Pancreas (tissue), 10 donors: Measurements from ENCODE around the gene OSBPL2. TPM values are rescaled to one million over a fixed set of nuclear protein-coding genes. Genes with fewer than 3 reads are reported as not detected.

Experiments used
- ATAC-seq, 4 donors: fragments of 200-7000 bp; cut with Tn5 transposase; one replicate each; pipeline versions ENCODE4 v1.8.0 to v1.9.1; 2020; ENCODE audit warnings: mild to moderate bottlenecking in 4 of 4, moderate library complexity in 4 of 4
- DNase-seq, 6 donors: peaks; one replicate each; pipeline ENCODE4 v3.0.0-alpha.2; 2020
- FAIRE-seq: peaks from 2 replicates; lab custom pipeline; 2012; peaks lifted over from hg19 to GRCh38; lab: Jason Lieb, UNC
- H3K27ac ChIP-seq, 4 donors: fragments of 200-600 bp; sonication (generic); 1 replicate in 3 of 4; 2 replicates in 1 of 4; pipeline versions ENCODE4 v1.5.0 to v1.8.0; 2020
- H3K27me3 ChIP-seq, 4 donors: fragments of 200-600 bp; one replicate each; pipeline ENCODE4 v1.8.0; 2021
- H3K36me3 ChIP-seq, 3 donors: fragments of 200-600 bp; sonication (generic) in 1 of 3; one replicate each; pipeline versions ENCODE4 v1.5.0 to v1.8.0; 2020 to 2021
- H3K4me1 ChIP-seq, 3 donors: fragments of 200-600 bp; one replicate each; pipeline ENCODE4 v1.8.0; 2021
- H3K4me3 ChIP-seq, 4 donors: fragments of 200-600 bp; sonication (generic) in 2 of 4; one replicate each; pipeline versions ENCODE4 v1.5.0 to v1.8.0; 2020 to 2021
- H3K9me3 ChIP-seq, 4 donors: fragments of 200-600 bp; one replicate each; pipeline ENCODE4 v1.8.0; 2021
- CTCF ChIP-seq, 4 donors: fragments of 200-600 bp; sonication (generic) in 3 of 4; IDR thresholded peaks; one replicate each; pipeline versions ENCODE4 v1.5.0 to v1.8.0; 2021; ENCODE audit warnings: antibody characterized with exemption in 4 of 4
- WGBS, 2 donors: extraction: QIAGEN DNeasy Blood & Tissue Kit; methylation state at CpG; one replicate each; pipeline ENCODE4 v1.1.7; 2013; 5-methylcytosine and 5-hydroxymethylcytosine counted together
- intact Hi-C, 3 donors: fragments of 100-400 bp; cut with DNase I; formaldehyde crosslinking; loops; one replicate each; pipeline versions ENCODE4 v1.11.1 to v1.14.2; 2022
- polyA plus RNA-seq, 2 donors: library from polyadenylated mRNA; stranded (reverse); fragments of 200-250 nt; gene quantifications; one replicate each; pipeline ENCODE4 v1.2.3, GENCODE V29; 2013
- total RNA-seq, 6 donors: library from RNA; stranded (reverse); fragmentation: NEBNext Ultra II Directional in 4 of 6; extraction: Animal tissue kit (Norgen Biotek cat#: 25700) in 4 of 6; gene quantifications; one replicate each; pipeline versions ENCODE4 v1.2.1 to v1.2.4, GENCODE V29; 2021 to 2023
- donor health status: healthy with polysubstance abuse.
- donor health status: DM: no; HTN: no; CAD: no; lungs with moderate emphysema.
- donor health status: DM: no; HTN: no; CAD: no.
- donor health status: control.
- donor health status: control.
- donor health status: Bipolar disorder and iron deficiency.
- donor health status: DM: yes; HTN: yes; CAD: no.
- donor health status: DM: no; HTN: no; CAD: no.
- donor health status: DM: no; HTN: no; CAD: no.
- donor health status: DM: yes; HTN: yes; CAD: no.

The OSBPL2 gene
- total and polyA plus RNA-seq, 8 donors = 33.3 to 56.8 (median 47.0) TPM

DNA sequence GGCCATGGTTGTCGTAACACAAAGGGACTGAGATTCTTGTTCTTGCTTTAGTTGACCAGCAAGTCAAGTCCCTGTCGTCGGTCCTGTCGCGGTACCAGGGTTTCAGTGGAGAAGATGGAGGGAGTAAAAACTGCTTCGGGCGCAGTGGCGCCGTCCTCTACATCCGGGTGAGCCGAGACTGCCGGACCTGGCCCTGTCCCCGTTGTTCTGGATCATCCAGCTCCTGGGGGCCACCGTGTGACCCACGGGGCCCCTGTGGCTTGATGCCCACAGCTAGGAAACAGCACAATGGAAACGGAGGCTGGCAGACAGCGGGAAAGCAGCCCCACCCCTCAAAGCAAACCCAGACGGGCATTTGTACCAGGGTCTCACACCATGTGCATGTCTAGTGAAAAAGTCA is 40.5 kb upstream of the OSBPL2 start:
- FAIRE-seq = no peak
- H3K4me1 ChIP-seq = no peaks in the 10 kb centered on the region
- no peak overlapping the region for H3K27ac ChIP-seq
- 91 to 95% methylated on average over 18 of the region's 18 CpGs for WGBS, 2 donors
- no peaks in the 10 kb centered on the region for H3K27me3 ChIP-seq
- intact Hi-C loops = no loop called here
- no peak for TF ChIP-seq CTCF (IDR thresholded peaks at IDR 0.05)
- H3K9me3 ChIP-seq = no peaks in the 10 kb centered on the region
- DNase-seq = peak in 3 of 6 donors; percentile 12 to 48 (median 36)
- no peak overlapping the region for H3K4me3 ChIP-seq
- peaks cover 5 to 49% (median 16%) of the 10 kb centered on the region in 3 donors for H3K36me3 ChIP-seq
- no peak for ATAC-seq

DNA sequence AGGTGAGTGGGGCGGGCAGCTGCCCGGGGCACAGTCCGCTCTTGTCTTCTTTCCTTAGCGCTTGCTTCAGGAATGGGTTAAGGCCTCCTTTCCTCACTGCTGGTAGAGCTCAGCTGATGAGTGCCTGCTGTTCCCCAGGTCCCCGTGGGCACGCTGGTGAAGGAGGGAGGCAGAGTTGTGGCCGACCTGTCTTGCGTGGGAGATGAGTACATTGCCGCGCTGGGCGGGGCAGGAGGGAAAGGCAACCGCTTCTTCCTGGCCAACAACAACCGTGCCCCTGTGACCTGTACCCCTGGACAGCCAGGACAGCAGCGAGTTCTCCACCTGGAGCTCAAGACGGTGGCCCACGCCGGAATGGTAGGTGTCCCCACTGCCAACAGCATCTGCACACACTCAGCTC is 39.8 kb upstream of the OSBPL2 start:
- FAIRE-seq = no peak
- peaks cover 5 to 49% (median 16%) of the 10 kb centered on the region in 3 donors for H3K36me3 ChIP-seq

GRCh38 chr20:62198931-62199330 is 39.4 kb upstream of the OSBPL2 start:
- no peak for TF ChIP-seq CTCF (IDR thresholded peaks at IDR 0.05)
- ATAC-seq (no peak), FAIRE-seq (no peak), DNase-seq (peak in 3 of 6 donors; percentile 8 to 56 (median 44))
- Histone ChIP-seq H3K27ac (no peak overlapping the region), H3K4me3 (no peak overlapping the region), H3K36me3 (peaks cover 5 to 49% (median 16%) of the 10 kb centered on the region in 3 donors), H3K4me1 (no peaks in the 10 kb centered on the region), H3K27me3 (no peaks in the 10 kb centered on the region), H3K9me3 (no peaks in the 10 kb centered on the region)
- intact Hi-C loops = no loop called here
- WGBS, 2 donors = 98% methylated on average over 18 of the region's 18 CpGs

More for the DNA sequence above, 39.8 kb upstream of the OSBPL2 start:
- H3K4me3 ChIP-seq = no peak overlapping the region
- H3K9me3 ChIP-seq = no peaks in the 10 kb centered on the region
- H3K4me1 ChIP-seq = no peaks in the 10 kb centered on the region
- intact Hi-C loops = no loop called here
- H3K27me3 ChIP-seq = no peaks in the 10 kb centered on the region
- WGBS, 2 donors = 93 to 97% methylated on average over 16 to 17 of the region's 17 CpGs
- no peak overlapping the region for H3K27ac ChIP-seq
- no peak for TF ChIP-seq CTCF (IDR thresholded peaks at IDR 0.05)
- DNase-seq (peak in 3 of 6 donors; percentile 6 to 47 (median 33)), ATAC-seq (no peak)

GRCh38 chr20:62200491-62201172 is 37.7 kb upstream of the OSBPL2 start:
- peak in 3 of 6 donors; percentile 22 to 65 (median 45) for DNase-seq
- intact Hi-C loops = no loop called here
- Histone ChIP-seq H3K27ac (no peak overlapping the region), H3K36me3 (peaks cover 5 to 45% (median 16%) of the 10 kb centered on the region in 3 donors), H3K4me1 (no peaks in the 10 kb centered on the region), H3K4me3 (no peak overlapping the region), H3K9me3 (no peaks in the 10 kb centered on the region), H3K27me3 (no peaks in the 10 kb centered on the region)
- 93 to 95% methylated on average over 38 of the region's 38 CpGs for WGBS, 2 donors
- no peak for TF ChIP-seq CTCF (IDR thresholded peaks at IDR 0.05)
- no peak for ATAC-seq
- no peak for FAIRE-seq
